GM18519 (cell line): ENCODE results near the gene NUAK2.

Experiments
- ATAC-seq: cut with Tn5 transposase; IDR thresholded peaks from one replicate; pipeline ENCODE4 v1.9.1; 2021; ENCODE audit warnings: mild to moderate bottlenecking, moderate library complexity; ENCODE audit not compliant: unreplicated experiment, low FRiP score

NUAK2 gene

DNA sequence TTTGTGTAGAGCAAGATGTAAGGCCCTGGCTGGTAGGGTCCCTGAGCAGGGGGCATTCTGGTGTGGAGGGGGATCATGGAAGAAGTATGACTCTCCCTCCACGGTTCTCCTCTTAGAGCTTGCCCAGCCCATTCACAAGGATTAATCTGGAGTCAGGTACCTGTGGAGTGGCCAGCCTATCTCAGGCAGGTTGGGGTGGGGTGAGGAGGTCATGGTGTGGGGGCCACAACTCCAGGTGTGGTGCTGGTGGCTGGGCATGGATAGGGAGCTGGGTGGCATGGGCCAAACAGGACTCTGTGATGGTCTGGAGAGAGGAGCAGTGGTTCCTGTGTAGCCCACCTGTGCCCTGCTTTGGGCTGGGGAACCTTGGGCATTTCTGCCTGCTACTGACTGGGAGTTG is 61.5 kb downstream of the NUAK2 start:
- no peak for ATAC-seq

DNA sequence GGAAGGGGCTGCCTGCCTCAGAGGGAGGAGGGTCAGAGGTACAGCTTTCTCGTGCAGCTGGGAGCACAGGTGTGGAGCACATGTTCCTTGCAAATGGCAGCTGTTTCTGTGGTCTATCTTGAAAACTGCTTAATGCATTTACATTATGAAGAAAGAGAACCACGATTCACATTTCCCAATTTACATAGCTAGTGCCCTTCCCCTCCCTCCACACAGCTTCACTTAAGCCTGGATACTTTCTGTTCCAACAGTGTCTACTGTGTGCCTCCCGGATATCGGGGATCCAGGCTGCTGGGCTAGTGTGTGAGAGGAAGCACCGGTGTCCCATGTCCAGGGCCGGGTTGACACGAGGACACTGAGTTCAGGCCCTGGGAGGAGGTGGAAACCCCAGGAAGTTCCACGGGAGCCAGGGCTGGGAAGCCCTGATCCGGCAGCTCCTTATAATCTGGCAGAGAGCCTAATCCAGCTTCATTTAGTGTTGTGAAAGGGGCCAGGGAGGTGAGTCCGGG is 62.2 kb downstream of the NUAK2 start:
- no peak for ATAC-seq

DNA sequence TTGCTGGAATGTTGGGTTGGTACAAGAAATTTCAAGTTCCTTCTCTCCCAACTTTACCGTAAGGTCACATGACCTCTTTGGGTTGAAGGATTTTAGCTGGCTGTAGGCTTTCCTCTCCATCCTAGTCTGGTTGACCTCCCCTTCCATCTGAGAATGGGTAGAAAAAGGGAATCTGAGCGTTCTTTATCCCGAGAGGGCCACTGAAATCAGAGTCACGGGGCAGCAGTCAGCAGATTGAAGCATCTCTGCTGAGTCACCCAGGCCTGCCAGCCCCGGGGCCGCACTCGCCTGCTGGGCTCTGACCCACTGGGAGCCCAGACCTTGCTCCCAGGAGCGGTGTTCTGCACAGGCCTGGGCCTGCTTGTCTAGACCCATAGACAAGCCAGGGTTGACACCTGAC is 62.8 kb downstream of the NUAK2 start:
- ATAC-seq = no peak

DNA sequence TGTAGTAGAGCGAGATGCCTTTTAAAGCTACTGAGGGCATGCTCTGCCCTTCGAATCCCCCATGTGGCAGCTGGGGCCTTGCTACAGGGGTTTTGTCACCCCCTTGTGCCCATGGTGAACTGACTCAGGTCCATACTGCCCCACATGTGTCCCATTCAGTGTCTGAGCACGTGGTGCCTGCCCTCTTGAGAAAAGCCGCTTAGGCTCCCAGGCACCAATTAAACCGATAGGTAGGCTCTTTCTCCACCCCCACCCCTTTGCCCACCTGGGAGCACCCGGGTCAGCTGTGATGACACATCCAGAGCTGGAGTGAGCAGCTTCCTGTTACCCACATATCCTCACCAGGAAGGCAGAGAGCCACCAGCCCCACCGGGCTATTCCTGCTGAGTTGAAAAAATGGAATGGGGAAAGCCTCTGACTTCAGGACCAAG is 63.3 kb downstream of the NUAK2 start:
- no peak for ATAC-seq

DNA sequence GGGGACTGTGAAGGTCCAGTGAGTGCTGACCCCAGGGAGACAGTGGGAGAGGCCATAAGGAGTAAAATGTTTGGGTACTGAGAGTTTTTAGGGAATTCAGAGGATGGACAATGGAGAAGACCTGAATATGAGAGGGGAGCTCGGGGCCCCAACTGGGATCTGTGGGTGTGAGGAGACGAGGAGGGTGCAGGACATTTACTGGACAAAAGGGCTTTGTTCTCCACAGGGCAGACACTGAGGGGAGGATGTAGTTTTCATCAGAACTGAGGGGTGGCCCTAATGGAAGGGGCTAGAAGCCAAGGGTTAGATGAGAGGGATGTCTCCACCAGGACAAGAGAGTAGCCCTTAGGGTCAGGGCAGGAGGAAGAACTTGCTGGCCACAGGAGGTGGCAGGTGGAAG is 63.8 kb downstream of the NUAK2 start:
- no peak for ATAC-seq

DNA sequence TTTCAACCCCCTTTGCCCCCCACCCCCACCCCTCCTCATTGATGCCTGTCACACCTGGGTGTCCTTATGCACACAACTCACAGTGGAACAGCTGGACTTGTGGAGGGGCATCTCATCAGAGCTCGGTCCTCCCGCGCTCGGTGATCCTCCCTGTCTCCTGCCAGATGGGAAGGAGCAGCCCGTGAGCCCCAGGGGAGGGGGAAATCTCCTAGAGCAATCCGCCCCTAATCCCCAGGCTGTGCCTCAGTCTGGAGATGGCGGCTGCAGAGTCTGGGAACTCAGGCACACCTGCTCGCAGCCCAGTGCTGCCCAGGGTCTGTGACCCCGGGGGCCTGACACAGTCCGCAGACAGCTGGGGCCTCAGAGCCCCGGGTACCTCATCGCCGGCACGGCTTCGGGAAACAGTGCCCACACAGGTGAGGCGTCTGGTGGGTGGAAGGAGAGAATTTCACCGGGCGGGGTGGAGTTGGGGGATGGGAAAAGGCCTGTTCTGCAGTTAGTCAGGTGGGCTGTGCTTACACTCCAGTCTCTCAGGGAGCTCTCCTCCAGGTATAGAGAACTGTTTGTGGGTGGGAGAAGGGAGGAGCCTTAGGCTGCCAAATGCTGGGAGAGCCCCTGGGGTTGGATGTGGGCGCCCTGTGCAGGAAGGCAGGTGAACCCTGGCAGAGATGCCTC is 64.5 kb downstream of the NUAK2 start:
- ATAC-seq = no peak

DNA sequence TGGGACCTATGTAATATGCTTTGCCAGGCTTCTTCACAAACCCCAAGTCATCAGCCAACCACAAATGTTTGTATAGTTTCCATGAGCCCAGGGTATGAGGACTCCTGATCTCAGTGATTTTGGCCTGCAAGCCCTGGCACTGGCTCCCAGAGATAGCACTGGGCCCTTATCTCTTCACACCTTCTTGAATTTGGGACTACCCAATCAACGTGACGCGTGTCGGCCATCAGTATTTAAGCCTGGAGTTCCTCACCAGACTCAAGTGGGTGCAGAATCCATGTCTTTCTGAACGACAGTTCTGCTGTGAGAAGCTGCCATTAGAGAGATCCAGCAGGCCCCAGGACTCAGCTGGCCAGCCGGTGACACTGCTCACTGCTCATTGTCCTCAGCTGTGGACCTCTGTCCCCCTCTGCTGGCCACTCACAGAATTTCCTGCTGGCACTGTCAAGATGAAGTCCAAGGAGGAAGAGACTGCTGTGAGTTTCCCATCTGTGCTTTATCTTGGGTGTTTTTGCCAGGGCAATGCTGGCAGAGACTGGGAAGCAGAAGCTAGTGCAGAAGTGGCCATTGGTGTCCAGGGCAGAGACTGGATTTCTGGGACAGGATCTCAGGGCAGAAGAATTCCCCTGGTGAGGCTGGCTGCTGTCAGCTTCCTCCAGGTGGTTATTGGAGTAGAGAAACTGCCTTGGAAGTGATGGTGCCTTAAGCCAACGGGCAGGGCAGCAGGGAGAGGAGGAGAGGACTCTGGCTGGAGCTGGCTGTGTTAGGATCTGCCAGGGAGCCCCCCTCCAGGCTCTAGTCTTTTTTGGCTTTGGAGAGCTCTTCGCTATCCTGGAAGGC is 65.4 kb downstream of the NUAK2 start:
- no peak for ATAC-seq
